Measurements from ENCODE around the gene FLAD1.
A peak's percentile ranks its signal among the peaks of the same experiment; 100 is the strongest.
"Not testable (repeated sequence)": the region's sequence is repeated elsewhere in the genome, so short reads cannot be mapped to it uniquely, and the experiment has no call there.

The FLAD1 gene

DNA sequence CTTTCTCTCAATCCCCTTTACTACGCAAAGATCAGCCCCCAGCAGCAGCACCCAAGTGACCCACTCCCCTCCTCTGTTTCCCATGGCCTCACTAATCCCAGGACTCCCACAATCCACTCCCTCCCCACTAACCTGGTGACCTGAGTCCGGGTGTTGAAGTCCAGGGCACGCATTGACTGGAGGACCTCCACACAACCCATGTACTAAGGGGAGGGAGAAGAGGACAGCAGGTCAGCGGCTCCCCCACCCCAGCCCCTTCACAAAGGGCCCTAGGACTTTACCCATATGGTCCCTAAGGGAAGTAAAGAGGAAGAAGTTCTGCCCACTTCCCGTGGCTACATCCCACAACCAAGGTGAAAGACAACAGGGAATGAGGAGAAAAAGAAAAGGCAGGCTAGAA is 13.9 kb upstream of the FLAD1 start:
- no peak for DNase-seq (ENCODE audit: low spot score)

DNA sequence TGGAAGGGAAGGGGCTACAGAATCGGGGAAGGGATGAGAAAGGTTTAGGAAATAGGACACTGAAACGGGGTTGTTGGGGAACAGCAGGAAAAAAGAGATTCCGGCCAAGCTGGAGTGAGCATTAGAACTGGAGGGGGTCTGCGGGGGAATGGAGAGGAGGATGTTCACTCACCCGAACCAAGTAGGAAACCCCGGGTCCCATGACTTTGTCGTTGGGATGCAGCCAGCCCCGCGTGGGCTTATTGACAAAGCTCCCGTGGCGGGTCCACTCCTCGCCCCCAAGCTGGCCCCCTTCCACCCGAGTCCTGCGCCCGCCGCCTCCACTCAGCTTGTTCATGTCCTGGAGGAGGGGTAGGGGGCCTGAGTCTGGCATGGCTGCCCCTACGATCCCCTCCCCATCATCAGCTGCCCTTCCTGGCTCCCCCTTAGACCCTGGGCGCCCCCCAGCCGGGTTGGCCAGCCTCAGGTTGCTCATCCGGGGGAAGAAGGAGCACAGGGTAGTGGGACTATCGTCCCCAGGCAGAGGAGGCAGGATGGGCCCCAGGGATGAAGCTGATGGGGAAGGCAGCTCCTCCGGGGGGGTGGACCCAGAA is 13.2 kb upstream of the FLAD1 start:
- no peak for DNase-seq (ENCODE audit: low spot score)

DNA sequence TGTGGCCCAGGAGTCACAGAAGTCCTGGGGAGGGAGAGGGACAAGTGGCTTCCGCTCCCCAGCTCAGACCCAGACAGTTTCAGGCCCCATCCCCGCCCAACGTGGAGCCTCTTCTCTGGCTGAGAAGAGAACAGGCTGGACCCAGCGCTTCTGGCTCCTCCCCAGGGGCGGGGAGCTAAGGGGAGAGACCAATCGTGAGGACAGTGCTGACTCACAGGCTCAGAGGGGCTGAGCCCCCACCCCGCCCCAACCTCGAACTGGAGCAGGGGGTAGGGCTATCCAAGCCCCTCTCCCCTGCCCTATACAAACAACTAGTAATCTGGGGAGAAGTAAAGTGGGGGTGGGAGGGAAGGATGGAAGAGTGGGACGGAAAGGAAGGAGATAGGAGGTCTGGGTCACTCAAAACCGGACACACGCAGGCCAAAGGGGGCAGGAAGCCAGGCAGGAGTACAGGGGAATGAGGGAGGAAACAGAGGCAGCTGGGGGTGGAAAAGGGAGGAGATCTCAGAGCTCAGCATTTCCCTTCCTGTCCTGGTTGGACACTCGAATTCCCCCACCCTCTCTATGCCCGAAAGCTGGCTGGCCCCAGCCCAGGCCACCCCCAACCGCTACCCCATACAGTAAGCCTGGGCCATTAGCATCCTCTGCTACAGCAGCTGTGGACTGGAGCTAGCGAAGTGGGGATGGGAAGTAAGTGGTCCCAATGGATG is 12.4 kb upstream of the FLAD1 start, which contains the start of gene SHC1:
Gene SHC1, minus strand, starts transcription at position 117 of the 710 bp plus-strand sequence. CDS start 221 bp downstream, outside the sequence.
- DNase-seq (ENCODE audit: low spot score), result peak; percentile 72

DNA sequence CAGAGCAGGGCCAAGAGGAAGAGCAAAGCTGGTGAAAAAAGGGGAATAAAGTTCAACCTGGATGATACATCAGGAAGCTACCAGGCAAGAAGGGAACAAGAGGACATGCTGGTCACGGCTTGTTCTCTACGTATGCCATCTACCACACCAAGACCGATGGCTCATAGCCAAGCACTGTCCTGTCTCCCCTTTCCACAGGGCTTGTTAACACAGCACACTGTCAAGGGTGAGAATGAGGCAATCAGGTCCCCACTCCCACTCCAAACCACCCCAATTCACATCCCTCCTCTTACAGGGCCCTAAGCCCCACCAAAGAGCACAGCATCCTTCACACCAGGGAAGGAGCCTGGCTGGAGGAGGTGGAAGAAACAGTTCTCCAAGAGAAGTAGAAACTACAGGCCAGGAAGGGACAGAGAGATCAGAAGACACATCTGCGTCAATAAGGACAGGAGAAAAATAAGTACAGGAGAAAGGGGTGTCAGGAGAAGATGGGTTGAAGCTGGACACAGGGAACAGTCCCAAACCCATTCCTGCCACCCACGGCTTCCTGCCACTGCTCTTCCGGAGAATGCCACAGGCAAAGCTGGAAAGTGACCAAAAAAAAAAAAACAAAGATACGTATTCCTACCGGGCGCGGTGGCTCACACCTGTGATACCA is 11.7 kb upstream of the FLAD1 start:
- no peak for DNase-seq (ENCODE audit: low spot score)

DNA sequence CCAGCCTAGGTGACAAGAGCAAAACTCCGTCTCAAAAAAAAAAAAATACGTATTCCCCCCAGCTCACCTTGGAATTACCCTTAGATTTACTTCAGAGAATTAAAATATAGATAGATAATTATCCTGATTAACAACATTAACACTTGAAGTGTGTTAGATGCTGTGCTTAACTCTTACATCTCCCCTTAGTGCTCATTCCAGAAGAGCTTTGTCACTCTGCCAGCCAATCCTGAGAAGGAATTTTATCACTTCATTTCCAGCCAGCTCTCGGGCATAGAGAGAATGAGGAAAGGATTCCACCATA is 11.0 kb upstream of the FLAD1 start:
- DNase-seq (ENCODE audit: low spot score), result no peak

DNA sequence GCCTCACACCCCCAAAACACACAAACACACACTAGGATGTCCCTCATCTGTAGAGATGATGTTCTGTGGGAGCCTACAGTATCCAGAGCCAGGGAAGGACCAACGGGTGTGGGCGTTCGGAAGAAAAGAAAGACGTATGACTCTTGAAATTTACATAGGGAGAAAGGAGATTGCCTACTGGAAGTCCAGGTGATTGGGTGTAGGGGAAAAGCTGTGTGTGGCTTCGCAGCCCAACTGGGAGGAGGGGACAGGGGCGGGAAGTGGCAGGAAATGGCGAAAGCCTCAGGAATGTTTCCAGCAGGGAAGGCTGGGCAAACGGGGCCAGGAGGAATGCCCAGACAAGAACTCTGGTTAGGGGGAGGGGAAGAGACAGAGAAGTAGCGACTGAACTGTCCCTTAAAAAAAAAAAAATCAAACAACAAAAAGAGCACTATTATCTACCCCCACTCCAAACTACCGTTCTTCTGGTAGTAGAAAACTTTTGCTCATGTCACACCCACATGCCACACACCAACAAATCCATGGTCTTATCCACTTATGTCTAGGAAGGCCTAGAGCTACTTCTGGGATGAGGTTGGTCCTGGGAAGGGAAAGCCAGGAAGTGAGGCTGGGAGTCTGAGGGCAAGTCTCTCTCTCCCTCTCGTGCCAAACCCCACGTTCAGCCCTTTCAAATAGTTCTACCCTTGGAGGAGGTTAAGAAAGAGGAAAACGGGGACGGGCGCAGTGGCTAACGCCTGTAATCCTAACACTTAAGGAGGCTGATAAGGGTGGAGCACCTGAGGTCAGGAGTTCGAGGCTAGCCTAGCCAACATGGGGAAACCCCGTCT is 10.4 kb upstream of the FLAD1 start:
- DNase-seq (ENCODE audit: low spot score), result peak; percentile 90

DNA sequence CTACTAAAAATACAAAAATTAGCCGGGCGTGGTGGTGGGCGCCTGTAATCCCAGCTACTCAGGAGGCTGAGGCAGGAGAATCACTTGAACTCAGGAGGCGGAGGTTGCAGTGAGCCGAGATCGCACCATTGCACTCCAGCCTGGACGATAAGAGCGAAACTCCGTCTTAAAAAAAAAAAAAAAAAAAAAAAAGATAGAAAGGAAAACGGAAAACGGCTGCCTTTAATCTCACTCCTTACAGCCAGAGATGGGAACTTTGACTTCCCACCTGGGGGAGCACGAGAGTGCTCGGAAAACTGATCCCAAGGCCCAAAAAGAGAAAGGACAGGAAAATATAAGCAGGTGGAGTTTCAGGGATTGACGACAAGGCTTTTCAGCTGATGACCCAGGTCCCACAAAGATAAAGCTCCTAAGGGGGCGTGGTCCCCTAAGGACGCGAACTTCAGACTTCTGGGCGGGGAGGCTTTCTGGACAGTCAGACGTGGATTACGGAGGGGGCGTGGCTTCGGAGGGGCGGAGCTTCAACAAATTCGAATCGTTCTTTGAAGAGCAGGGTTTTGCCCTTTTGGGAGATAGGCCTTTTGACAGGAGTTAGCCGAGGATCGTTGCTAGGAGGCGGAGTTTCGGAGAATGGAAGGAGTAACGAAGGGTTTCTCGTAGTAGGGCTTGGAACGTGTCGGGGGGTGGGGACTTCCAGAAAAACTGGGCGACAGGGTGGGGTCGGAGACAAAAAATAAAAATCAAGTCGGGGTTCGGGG is 9.6 kb upstream of the FLAD1 start:
- peak; percentile 72 for DNase-seq (ENCODE audit: low spot score)

DNA sequence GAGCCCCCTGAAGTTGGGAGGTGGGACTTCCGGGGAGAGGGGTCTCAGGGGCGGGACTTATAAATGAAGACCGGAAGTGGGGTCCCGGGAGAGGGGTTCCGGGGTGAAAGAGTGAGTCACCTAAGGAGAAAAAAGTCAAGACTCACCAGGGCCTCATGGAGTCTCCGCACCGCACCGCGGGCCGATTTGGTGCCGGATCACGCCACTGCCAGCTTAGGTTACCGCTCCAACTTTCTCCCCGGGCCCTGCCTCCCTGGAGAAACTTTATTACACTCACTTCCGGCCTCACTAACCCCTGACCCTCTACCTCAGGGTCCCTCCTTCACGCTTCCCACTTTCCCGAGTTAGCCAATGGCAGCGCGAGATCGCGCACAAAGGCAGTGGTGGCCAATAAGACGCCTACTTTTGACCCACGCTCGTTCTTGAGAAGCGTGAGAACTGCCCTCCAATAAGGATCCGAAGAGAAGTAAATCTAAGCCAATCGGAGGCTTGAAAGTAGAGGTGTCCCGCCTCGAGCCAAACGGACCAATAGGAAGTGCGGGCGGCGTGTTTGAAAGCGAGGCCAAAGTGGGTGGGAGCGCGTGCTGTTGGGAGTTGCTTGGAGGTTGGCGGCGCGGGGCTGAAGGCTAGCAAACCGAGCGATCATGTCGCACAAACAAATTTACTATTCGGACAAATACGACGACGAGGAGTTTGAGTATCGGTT is 8.9 kb upstream of the FLAD1 start, which contains the start of gene CKS1B:
Gene CKS1B, plus strand, starts transcription at position 580 of the 706 bp plus-strand sequence. Its CDS starts 65 bp downstream, at position 645.
- peak; percentile 95 for DNase-seq (ENCODE audit: low spot score)

DNA sequence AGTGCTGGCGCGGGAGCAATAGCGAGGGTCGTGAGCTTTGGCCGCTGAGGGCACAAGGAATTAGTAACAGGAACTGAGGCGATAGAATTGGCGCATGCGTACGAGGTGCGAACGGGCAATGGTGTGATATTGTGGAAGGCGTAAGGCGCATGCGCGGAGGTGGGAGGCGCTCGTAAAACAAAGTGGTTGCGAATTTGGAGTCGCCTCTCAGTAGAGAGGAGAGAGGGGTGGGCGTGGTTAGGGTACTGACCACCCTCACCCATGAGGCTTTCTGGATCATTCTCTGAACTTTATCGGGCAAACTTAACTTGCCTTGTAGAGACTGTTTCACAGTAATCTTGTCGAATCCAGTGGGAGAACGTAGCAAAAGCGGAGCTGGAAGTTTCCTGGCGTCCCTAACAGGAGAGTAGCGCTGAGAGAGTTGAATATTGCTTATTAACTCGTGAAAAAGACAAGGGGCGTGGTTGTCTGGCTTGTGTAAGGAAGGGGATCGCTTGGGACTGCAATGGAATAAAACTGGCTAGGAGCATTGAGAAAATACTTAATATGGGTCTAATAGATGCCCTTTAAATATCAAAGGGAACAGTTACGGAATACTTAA is 8.2 kb upstream of the FLAD1 start:
- DNase-seq (ENCODE audit: low spot score), result peak; percentile 78

DNA sequence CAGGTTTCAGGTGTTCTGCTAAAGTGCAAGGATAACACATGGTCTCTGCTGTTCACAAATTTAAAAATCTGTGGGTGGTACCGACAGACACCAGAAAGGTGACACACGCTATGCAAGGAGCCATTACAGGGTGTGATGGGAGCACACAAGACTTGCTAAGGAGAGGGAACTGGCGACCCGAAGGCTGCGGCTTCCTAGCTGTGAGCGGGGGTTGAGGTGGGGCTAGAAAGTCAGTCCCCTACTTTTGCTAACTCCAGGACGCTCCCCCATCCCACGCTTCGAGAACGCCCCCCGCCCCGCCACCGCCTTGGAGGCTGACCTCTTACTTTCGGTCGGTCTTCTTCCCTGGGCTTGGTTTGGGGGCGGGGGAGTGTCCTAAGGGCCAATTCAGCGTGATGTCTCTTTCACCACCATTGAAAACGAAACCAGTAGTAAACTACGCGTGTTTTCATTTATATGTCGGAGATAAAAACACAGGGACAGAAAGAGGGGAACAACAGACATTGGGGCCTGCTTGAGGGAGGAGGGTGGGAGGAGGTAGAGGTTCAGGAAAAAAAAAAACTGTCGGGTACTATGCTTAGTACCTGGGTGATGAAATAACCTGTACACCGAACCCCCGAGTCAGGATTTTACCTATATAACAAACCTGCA is 7.6 kb upstream of the FLAD1 start:
- DNase-seq (ENCODE audit: low spot score), result no peak

DNA sequence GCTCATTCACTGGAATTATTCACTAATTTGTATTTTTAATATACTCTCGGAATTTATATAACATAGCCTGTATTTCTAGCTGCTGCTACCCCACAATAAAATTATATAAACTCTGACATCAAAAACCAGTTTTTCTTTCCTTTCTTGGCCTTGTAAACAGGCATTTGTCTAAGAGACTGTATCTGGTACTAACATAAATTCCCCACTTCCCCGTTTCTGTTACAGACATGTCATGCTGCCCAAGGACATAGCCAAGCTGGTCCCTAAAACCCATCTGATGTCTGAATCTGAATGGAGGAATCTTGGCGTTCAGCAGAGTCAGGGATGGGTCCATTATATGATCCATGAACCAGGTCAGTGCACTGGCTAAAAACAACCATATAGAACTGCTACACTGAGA is 5.4 kb upstream of the FLAD1 start:
- not testable (repeated sequence) for DNase-seq (ENCODE audit: low spot score)

DNA sequence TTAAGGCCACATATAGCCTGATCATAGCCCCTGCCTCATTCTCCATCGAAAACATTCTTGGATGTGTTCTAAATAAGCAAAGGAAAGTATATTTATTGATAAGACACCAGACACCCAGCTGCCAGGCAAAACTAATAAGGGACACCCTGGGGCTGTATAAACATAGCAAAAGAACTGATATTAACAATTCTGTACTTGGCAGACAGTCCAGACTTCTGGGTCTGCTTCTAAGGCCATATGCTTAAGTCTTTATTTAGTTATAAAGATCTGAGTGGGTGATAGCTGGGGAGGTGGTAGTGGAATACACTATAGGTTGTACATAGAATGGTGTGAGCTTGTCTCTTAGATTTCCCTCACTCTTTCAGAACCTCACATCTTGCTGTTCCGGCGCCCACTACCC is 4.8 kb upstream of the FLAD1 start:
- no peak for DNase-seq (ENCODE audit: low spot score)

DNA sequence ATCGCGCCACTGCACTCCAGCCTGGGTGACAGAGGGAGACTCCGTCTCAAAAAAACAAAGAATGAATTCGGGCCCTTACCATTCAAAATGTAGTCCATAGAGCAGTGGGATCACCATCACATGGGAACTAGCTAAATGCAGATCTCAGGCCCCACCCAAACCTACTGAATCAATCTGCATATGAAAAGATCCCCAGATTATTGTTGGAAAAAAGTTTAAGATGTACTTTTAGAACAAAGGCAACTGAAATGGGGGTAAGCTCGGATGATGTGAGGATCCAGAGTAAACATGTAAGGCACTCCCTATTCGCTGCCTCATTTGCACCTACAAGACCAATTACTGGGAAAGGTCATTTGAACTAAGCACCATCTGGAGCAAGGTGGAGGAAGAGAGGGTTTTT is 803 bp upstream of the FLAD1 start:
- no peak for DNase-seq (ENCODE audit: low spot score)

DNA sequence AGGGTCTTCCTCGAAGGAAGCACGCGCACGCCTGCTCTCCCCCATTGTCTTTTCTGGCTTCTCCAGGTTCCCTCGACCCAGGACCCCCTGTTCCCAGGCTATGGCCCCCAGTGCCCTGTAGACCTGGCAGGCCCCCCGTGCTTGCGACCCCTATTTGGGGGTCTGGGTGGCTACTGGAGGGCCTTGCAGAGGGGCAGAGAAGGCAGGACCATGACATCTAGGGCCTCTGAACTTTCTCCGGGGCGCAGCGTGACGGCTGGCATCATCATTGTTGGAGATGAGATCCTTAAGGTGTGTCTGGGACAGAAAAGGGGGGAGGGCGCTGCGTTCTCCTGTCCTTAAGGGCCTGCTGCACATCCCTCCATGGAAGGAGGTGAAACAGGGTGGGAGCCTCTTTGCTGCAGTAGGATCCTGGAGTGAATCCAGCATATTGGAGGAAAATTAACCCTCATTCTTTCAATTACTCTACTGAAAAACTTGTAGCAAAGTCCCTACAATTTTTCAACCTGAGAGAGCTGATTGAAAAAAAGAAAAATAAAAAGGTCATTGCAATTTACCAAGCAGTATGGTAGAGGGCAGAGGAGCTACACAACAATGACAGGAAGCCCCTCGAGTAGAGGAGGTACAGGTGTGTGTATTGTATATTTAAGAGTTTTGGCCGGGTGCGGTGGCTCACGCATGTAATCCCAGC is 777 bp downstream of the FLAD1 start:
- no peak for DNase-seq (ENCODE audit: low spot score)

DNA sequence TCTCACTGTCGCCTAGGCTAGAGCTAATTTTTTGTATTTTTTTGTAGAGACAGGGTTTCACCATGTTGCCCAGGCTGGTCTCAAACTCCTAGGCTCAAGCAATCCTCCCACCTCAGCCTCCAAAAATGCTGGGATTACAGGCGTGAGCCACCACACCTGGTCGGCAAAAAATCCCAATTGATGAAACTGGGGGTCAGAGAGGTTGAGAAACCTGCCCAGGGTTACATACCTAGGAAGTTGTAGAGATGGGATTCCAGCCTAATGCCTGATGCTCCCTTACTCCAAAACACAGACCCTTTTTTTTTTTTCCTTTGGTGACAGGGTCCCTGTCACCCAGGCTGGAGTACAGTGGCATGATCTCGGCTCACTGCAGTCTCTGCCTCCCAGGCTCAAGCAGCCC is 3.6 kb downstream of the FLAD1 start:
- DNase-seq (ENCODE audit: low spot score), result not testable (repeated sequence)

DNA sequence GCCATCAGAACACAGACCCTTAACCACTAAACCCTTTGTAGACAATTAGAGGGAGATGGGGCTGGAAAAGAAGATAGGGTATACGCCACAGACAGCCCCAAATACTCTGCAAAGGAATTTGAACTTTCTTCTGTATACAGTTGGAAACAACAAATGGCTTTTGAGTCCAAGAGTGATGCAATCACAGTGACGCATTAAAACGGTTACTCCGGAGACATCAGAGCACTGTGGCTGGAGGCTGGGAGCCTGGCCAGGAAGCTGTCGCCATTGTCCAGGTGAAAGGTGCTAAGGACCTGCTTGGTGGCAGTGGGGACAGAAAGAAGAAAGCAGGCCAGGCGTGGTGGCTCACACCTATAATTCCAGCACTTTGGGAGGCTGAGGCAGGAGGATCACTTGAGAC is 4.2 kb downstream of the FLAD1 start:
- DNase-seq (ENCODE audit: low spot score), result no peak

DNA sequence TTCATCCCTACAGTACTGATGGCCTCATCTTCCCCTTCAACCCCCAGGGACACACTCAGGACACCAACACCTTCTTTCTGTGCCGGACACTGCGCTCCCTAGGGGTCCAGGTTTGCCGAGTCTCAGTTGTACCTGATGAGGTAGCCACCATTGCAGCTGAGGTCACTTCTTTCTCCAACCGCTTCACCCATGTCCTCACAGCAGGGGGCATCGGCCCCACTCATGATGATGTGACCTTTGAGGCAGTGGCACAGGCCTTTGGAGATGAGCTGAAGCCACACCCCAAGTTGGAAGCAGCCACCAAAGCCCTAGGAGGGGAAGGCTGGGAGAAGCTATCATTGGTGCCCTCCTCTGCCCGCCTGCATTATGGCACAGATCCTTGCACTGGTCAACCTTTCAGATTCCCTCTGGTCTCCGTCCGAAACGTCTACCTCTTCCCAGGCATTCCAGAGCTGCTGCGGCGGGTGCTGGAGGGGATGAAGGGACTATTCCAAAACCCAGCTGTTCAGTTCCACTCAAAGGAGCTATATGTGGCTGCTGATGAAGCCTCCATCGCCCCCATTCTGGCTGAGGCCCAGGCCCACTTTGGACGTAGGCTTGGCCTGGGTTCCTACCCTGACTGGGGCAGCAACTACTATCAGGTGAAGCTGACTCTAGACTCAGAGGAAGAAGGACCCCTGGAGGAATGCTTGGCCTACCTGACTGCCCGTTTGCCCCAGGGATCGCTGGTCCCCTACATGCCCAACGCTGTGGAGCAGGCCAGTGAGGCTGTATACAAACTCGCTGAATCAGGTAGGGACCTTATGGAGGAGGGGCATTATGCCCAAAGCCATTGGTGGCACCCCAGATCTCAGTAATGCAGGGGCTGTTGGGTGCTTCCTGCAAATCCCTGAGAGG is 5.2 kb downstream of the FLAD1 start:
- DNase-seq (ENCODE audit: low spot score), result no peak

DNA sequence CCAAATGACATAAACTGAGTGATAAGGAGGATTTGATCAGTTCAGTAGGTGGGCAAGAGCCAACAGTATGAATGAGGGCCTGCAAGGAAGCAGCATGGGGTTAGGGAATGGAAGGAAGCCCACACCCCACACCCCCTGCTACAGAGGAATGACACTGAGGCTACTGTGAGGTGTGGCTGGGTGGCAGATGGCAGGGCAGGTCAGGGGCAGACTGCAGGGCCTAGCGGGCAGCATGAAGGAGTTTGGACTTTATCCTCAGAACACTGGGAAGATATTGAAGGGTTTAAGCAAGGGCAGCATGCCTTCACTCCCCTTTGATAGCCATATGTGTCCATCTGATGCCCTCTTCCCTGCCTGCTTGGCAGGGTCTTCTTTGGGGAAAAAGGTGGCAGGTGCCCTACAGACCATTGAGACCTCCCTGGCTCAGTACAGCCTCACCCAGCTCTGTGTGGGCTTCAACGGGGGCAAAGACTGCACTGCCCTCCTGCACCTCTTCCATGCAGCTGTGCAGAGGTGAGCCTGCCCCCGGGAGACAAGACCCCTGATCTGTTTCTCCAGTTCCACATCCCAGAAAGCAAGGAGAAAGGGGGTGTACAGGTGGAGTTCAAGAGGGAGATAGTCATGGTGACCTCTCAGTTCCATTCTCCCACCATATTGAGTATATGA is 6.2 kb downstream of the FLAD1 start:
- DNase-seq (ENCODE audit: low spot score), result no peak
